GM12864 (cell line): Measurements from ENCODE around the gene LPP.

Experiments
- DNase-seq: peaks from one replicate; pipeline ENCODE4 v3.0.0-alpha.2; 2011; ENCODE audit warnings: low read depth
- H3K4me3 ChIP-seq: 2 replicates; pipeline ENCODE4 v1.5.1; 2011; ENCODE audit warnings: mild to moderate bottlenecking, low read depth, low read length, control low read depth
- TF ChIP-seq, protein P1 (sequence below): IDR thresholded peaks from 2 replicates; pipeline ENCODE4 v1.5.1; 2011; ENCODE audit warnings: low read depth, mild to moderate bottlenecking, moderate library complexity, low read length, control low read depth, inconsistent platforms; ENCODE audit errors: missing control alignments

Gene LPP

DNA sequence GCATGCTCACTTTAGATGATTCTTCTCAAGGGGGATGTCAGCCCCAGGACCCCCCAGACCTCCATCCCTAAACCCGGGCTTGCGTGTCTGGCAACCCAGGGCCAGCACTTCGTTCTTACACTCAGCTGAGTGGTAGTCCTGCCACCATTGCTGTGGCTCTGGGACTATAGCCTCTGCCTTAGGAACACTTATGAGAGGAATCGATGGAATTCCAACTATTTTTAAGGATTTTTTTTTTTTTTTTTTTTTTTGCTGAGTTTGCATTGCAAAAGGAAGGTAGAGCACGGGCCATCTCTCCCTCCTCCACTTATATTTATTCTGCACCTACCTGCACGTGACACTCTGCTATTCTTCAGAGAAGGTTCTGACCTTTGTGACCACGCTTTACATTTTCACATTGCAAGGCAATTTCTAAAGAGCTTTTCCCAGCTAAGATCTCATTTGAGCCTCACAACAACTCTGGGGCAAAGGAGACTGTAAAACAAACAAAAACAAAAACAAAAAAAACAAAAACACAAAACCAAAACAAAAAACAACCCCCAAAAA is 113.9 kb downstream of the LPP start:
- TF ChIP-seq, protein P1, sequence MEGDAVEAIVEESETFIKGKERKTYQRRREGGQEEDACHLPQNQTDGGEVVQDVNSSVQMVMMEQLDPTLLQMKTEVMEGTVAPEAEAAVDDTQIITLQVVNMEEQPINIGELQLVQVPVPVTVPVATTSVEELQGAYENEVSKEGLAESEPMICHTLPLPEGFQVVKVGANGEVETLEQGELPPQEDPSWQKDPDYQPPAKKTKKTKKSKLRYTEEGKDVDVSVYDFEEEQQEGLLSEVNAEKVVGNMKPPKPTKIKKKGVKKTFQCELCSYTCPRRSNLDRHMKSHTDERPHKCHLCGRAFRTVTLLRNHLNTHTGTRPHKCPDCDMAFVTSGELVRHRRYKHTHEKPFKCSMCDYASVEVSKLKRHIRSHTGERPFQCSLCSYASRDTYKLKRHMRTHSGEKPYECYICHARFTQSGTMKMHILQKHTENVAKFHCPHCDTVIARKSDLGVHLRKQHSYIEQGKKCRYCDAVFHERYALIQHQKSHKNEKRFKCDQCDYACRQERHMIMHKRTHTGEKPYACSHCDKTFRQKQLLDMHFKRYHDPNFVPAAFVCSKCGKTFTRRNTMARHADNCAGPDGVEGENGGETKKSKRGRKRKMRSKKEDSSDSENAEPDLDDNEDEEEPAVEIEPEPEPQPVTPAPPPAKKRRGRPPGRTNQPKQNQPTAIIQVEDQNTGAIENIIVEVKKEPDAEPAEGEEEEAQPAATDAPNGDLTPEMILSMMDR = no peak
- DNase-seq = no peak

DNA sequence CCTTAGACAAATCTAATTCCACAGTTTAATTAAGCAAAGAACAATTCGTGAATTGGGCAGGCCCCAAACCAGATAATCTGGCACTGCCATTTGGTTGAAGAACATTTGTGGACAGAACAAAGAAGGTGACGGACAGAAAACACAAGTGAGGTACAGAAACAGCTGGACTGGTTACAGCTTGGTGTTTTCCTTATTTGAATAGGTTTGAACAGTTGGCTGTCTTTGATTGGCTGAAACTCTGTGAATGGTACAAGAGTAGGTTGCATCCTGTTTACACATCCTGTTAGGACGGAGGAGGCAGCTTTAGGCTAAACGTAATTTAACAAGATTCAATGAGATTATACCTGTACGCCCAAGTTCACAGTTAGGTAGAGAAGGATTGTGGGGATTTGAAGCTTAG is 114.4 kb downstream of the LPP start:
- TF ChIP-seq, protein P1 = no peak
- DNase-seq = no peak
- no peak overlapping the region for H3K4me3 ChIP-seq

More for the DNA sequence above, 113.9 kb downstream of the LPP start:
- no peak overlapping the region for H3K4me3 ChIP-seq

DNA sequence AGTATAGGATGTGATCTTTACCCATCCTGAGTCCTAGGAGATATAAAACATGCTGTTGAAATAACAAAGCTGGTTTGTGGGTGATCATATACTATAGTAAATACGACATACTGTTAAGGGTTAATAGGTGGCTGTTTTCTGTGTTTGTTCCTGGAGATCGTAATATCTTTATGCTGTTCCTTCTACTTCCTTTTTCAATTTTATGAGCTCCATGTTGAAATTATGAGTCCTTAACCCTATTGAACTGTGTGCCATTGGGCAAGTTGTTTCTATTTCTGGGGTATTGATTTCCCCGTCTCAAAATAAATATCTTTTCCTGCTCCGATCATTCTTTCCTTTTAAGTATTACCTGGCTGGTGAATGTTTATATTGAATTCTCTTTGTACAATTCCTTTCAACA is 115.1 kb downstream of the LPP start:
- TF ChIP-seq, protein P1 = no peak
- H3K4me3 ChIP-seq = no peak overlapping the region
- DNase-seq = no peak

DNA sequence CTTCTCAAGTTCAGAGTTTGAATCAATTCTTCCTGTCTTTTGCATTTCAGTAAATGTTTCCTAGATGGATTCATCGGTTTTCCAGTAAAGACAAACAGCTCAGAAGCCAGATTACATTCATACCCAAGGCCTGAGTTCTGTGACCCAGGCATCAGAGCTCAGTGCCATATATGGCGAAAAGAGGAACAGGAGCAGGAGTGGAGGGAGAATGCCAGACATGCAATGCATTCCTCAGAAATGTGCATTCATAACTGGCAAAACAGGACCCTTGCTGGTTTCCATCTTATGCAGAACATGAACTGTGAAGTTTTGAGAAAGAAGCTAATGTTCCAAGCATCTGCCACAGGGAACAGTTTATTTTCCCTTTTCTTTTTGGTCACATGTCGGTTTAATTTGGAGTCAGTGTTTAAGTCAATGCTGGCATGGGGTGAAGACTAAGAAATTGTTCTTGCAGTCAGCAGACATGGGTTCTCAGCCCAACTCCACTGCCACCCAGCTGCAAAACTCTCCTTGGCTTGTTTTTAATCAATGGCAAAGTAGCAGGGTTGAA is 116.5 kb downstream of the LPP start:
- TF ChIP-seq, protein P1 = no peak
- DNase-seq = no peak
- H3K4me3 ChIP-seq = no peak overlapping the region

DNA sequence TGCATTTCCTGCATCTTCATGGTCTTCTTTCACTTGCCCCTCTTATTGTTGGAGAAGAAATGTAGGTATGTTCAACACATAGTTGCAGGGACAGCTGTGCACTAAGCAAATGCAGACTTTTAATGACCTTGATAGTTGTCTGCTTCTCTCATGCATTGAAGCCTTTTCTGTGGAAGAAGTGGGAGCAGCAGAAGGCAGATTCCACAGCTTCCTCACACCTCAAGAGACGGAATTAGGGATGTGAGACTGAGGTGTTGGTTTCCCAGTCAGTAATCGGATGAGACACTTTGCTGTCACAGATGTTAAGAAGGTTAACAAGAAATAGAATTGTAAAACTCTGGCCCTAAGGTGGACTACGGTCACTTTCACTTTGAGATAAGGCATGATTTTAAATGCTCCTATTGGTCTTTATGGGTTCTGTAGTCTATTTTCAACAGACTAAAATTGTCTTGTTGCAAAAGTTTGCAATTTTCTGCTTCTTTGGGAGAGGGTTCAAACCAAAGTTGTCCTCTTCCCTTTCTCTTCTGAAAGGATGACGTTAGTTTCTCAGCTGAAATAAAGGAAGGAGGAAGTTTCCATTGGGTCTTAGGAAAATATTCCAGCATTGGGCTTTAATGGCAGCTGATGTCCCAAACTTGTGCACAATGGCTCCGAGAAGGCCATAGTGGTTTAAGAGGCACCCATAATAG is 117.4 kb downstream of the LPP start:
- no peak for DNase-seq
- TF ChIP-seq, protein P1 = no peak
- no peak overlapping the region for H3K4me3 ChIP-seq

DNA sequence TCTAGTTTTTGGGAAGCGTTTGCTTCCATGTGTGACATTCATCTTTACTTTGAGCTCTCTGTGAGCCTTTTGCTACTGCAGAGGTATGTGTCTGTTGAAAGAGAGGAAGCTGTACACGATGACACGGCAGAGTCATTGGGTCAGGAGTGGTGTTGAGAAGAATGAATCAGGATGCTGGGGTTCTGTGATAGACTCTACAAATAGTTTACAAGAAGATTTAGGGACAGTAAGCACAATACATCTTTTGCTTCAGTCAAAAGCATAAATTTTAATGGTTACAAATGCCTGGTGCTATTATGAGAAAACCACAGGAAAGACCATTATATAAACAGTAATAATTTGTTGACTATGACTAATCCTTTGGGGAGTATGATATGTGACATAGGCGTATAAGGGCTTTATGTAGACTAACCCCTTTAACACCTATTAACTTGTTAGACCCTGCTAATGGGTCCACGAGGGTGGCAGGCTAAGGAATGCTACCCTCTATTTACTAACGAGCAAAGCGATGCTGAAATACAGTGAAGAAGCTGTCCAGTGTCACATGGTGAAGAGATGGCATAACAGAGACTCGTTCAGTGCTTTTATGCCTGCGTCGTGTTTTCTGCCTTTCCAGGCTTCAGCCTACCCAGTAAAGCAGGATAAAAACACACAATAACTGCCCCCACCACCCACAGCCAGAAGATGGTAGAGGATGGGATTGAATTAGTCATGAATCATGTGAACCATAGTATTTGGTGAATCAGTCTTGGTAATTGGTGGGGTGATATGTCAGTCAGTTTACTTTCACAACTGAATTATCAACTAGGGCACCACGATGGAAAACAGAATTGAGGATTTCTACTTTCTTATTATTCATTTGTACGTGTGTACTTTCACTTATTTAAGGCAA is 118.8 kb downstream of the LPP start:
- DNase-seq = no peak
- TF ChIP-seq, protein P1 = no peak
- no peak overlapping the region for H3K4me3 ChIP-seq
